Posterior cingulate gyrus (tissue), 11 donors: ENCODE measurements around the gene CAPN10.

ENCODE experiments used
- DNase-seq, 10 donors: peaks; one replicate each; pipeline versions ENCODE4 v3.0.0 to v3.0.0-alpha.2; 2020 to 2021; ENCODE audit warnings: mixed read lengths in 3 of 10
- intact Hi-C: fragments of 100-400 bp; cut with DNase I; formaldehyde crosslinking; loops from one replicate; pipeline ENCODE4 v1.15.1; 2023

The CAPN10 gene

DNA sequence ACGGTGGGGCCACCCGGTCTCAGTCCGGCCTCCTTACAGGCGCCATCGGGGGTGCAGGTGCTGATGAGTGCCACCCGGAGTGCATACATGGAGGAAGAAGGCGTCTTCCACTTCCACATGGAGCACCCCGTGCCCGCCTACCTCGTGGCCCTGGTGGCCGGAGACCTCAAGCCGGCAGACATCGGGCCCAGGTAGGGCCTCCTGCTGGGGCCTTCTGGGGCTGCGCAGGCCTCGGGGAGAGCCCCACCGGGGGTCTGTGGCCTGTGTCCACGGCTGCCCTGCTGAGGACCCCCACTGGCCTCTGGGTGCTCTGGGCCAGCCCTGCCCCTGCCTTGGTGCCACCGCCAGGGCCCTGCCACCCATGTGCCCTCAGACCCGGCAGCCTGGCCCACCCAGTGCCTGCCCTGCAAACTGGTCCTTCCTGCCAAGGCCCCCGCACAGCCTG is 13.4 kb upstream of the CAPN10 start:
- peak in 4 of 10 donors; percentile 9 to 78 (median 44) for DNase-seq

DNA sequence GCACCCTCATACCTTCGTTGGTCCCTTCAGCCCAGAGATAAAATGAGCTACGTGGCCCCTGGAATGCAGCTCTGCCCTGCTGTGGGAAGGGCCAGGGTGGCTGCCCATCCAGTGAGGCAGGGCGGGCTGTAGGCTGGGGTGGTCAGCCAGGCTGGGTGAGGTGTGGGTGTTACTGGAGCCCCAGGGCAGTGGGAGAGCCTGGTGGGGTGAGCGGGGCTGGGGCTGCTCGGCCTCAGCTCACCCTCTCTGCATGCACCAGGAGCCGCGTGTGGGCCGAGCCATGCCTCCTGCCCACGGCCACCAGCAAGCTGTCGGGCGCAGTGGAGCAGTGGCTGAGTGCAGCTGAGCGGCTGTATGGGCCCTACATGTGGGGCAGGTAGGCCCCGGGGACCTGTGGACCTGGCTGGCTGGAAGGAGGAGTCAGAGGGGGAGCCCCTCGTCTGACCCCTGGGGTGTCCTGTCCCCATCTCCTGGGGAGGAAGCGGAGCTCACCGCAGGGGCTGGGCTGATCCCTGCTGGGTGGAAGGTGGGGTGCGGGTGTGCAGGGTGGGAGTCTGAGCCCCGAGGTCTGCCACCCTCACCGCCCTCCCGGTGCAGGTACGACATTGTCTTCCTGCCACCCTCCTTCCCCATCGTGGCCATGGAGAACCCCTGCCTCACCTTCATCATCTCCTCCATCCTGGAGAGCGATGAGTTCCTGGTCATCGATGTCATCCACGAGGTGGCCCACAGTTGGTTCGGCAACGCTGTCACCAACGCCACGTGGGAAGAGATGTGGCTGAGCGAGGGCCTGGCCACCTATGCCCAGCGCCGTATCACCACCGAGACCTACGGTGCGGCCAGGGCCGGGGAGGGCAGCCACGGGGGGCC is 12.8 kb upstream of the CAPN10 start:
- intact Hi-C loops, result no loop called here
- DNase-seq, result peak in 4 of 10 donors; percentile 9 to 84 (median 76)

More for the DNA sequence above, 13.4 kb upstream of the CAPN10 start:
- intact Hi-C loops, result no loop called here

DNA sequence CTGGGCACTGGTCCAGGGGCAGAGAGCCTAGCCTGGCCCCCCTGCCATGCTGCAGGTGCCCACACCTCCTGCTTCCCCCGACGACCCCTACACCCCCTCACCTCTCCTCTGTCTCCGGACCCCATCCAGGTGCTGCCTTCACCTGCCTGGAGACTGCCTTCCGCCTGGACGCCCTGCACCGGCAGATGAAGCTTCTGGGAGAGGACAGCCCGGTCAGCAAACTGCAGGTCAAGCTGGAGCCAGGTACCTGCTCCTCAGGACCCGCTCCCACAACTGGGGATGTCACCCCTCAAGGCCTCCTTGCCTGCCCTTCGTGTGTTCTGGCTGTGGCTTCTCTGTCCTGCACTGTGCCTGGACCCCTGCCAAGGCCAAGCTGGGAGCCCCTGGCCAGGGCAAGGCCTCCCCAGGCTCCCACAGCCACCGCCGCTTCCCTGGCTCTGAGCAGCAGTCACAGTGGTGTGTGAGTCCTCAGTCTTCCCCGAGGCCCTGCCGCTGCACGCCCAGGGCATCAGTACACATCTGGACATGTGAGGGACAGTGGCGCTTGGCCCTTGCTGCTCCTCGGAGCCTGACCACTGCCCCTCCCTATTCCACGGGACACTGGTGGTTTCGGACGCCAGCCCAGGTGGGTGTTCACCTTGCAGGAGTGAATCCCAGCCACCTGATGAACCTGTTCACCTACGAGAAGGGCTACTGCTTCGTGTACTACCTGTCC is 12.0 kb upstream of the CAPN10 start:
- intact Hi-C loops, result no loop called here
- DNase-seq, result peak in 4 of 10 donors; percentile 8 to 85 (median 71)

DNA sequence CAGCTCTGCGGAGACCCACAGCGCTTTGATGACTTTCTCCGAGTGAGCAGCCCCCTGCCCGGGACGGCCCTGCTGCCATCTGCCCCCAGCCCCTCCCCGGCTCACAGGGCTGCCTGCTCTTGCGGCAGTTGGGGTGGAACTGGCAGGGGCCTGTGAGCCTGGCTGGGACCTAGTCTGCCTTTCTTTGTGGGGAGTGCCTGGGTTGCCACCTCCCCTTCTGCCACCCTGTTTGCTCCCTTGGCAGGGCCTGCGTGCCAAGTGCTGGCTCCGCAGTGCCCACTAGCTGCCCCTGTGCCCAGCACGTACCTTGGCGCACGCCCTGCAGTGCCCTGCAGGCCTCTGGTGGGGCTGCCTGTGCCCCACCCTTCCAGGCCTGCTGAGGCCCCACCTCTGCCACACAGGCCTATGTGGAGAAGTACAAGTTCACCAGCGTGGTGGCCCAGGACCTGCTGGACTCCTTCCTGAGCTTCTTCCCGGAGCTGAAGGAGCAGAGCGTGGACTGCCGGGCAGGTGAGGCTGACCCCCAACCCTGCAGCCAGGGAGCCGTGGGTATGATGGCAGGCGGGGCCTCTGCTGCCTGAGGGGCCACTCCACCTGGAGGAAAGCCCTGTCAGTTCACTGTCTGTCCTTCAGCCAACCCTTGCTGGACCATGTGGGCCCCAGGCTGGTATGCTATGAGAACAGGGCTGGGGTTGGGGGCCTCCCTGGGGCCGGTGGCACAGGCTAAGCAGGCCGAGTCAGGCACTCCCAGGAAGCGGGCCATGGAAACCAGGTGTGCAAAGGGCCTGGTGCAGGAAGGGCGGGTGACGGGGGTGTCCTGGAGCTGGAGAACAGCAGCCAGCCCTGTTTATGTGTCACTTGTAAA is 11.2 kb upstream of the CAPN10 start:
- intact Hi-C loops, result no loop called here
- DNase-seq, result peak in 3 of 10 donors; percentile 62 to 77 (median 69)

DNA sequence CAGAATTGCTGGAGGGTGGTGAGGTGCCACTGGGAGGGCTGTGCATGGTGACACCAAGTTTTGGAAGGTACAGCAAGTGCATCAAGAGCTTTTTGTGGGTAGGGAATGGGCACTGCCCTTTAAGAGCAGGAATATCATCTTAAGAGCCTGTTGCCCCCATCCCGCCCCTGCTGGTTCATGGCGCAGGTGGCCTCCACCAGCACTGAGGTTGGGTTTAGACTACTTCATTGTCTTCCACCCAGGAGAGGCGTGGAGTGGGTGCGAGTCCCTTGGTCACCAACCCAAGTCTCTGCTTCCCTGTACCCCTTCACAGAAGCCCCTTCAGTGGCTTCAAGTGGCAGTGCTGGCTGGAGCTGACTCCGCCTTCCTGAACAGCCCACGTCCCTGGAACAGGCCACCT is 10.5 kb upstream of the CAPN10 start:
- intact Hi-C loops, result no loop called here
- peak in 2 of 10 donors; percentile 41 to 50 for DNase-seq

DNA sequence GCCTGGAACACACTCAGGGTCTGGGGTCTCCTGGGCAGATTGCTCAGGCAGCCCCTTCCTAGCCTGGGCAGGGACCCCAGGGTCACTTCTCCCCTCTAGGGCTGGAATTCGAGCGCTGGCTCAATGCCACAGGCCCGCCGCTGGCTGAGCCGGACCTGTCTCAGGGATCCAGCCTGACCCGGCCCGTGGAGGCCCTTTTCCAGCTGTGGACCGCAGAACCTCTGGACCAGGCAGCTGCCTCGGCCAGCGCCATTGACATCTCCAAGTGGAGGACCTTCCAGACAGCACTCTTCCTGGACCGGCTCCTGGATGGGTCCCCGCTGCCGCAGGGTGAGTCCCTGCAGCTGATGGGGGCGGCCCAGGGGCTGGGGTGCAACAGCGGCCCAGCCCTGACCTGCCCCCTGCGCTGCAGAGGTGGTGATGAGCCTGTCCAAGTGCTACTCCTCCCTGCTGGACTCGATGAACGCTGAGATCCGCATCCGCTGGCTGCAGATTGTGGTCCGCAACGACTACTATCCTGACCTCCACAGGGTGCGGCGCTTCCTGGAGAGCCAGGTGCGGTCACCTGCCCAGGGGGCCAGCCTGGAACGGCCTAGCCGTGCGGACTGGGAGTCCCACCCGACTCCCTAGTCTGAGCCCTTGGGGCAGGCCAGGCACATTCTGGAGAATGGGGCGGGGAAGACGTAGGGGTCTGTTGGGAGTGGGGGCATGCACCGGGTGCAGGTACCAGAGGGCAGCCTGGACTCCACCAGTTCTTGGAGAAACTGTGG is 9.9 kb upstream of the CAPN10 start:
- intact Hi-C loops, result no loop called here
- peak in 3 of 10 donors; percentile 70 to 73 (median 71) for DNase-seq

DNA sequence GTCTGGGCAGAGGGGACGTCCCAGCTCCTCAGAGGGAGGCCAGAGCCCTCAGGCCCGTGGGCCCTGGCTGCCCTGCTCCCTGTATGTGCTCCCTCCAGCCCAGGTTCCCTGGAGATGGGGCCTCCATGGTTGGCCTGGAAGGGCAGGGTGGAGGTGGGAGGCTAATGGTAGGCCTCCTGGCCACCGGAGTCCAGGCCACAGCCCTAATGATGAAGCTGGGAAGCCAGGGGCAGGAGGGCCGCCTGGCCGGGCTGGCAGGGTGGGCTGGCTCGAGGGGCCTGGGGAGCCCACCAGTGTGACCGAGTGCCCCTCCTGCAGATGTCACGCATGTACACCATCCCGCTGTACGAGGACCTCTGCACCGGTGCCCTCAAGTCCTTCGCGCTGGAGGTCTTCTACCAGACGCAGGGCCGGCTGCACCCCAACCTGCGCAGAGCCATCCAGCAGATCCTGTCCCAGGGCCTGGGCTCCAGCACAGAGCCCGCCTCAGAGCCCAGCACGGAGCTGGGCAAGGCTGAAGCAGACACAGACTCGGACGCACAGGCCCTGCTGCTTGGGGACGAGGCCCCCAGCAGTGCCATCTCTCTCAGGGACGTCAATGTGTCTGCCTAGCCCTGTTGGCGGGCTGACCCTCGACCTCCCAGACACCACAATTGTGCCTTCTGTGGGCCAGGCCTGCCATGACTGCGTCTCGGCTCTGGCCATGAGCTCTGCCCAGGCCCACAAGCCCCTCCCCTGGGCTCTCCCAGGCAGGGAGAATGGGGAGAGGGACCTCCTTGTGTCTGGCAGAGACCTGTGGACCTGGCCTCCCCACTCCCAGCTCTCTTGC is 9.0 kb upstream of the CAPN10 start:
- intact Hi-C loops, result no loop called here
- peak in 3 of 10 donors; percentile 24 to 81 (median 52) for DNase-seq

DNA sequence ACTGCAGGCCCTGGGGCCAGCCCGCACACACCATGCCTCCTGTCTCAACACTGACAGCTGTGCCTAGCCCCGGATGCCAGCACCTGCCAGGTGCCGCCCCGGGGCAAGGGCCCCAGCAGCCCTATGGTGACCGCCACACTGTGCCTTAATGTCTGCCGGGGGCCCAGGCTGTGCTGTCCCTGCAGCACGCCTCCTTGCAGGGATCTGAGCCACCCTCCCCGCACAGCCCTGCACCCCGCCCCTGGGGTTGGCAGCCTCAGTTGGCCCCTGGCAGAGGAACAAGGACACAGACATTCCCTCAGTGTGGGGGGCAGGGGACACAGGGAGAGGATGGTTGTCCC is 8.5 kb upstream of the CAPN10 start:
- intact Hi-C loops, result no loop called here
- DNase-seq, result peak in 2 of 10 donors; percentile 67 to 79

DNA sequence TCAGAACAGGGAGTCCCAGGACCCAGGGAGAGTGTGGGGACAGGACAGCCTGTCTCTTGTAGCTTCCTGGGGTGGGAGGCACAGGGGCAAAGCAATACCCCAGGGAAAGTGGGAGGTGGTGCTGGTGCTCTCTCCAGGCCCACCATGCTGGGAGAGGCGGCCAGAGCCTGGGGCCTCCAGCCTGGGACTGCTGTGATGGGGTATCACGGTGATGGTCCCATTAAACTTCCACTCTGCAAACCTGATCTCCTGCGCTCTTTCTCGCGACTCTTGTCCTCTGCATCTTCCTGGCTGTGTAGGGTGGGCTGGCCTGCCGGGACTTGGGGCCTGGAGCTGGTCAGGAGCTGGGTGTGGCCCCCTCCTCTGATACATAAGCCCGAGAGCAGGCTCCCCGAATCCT is 8.0 kb upstream of the CAPN10 start:
- DNase-seq, result peak in 2 of 10 donors; percentile 58 to 77
- intact Hi-C loops, result no loop called here

DNA sequence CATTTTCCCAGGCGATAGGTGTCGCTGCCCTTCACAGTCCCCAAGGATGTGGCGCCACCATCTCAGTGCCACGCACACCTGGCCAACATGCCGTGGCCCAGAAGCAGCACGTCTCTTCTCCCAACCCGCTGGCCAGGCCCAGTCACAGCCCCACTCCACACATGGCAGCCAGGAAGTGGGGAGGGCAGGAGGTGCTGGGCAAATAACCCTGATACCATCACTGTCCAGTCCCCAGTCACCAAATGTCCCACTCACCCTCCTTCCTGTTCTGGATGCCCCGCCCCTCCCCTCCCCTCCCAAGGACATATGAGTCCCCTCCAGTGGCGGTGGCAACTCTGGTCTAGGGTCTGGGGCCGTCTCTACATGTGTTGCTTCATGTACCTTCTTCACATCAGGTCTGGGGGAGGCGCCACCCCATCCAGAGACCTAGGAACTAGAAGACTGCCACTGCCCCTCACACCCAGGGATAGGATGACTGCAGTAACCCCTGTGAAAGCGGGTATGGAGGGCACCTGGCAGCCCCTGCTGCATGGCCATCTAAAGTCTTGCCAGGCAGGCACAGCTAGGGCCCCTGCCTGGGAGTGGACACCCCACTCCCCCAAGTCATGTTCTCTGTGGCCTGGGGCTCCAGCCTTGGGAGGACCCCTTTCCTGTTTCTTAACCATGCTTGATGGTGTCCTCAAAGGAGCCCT is 7.3 kb upstream of the CAPN10 start:
- intact Hi-C loops, result no loop called here

DNA sequence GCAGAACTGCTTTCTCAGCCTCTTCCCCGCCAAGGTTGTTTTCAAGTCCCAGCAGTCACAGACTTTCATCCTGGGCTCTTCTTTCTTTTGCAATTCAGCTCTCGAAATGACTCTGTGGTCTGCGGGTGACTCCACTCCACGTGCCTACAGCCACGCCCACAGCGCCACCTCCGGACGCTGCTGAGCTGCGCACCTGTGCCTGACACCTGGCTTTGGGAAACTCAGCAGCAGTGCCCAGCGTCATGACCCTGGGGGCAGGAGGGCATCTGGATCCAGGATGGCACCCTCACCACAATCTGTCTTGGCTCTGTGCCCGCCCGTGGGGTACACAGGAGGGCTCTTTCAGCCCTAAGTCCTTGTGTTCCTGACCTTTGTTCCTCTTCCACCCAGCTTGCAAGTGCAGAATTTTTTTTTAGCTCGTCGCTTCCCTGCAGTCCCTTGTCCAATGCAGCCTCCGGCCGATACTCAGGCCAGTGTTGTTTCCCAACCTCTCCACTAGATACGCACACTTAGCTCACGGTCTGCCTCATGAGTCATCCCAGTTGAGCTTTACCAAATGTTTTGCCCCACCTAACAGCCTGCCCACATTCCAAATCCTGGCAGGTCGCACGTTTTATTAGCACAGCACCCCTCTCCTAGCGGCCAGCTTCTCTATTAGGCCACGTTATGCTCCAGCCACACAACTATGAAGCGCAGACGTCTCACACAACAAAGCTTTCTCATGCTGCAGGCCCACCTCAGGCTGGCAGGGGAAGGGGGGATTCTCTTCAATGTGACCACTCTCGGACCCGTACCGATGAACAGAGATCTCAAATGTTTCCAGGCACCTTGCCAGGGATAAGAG is 6.5 kb upstream of the CAPN10 start:
- intact Hi-C loops, result no loop called here
- DNase-seq, result peak in 3 of 10 donors; percentile 69 to 84 (median 76)

More for the DNA sequence above, 7.3 kb upstream of the CAPN10 start:
- DNase-seq, result peak in 2 of 10 donors; percentile 58 to 70

DNA sequence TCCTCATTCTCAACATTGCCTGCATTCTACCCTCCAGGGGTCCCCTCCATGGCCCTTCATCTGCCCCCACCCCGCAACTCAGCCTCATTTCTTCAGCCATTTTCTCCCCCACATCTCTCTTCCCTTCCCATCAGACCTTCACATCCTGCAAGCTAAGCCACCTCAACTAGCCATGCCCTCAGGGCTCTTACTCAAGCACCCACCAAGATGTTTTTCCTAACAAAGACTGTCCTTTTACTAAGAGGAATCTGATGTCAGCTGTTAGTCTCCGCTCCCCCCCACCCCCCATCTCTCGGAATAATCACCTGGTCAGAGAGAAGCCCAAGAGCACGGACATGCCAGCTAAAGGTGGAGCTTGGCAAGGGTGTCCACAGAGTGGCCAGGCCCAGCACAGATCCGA is 4.7 kb upstream of the CAPN10 start:
- peak in 2 of 10 donors; percentile 3 to 7 for DNase-seq
- intact Hi-C loops, result no loop called here

DNA sequence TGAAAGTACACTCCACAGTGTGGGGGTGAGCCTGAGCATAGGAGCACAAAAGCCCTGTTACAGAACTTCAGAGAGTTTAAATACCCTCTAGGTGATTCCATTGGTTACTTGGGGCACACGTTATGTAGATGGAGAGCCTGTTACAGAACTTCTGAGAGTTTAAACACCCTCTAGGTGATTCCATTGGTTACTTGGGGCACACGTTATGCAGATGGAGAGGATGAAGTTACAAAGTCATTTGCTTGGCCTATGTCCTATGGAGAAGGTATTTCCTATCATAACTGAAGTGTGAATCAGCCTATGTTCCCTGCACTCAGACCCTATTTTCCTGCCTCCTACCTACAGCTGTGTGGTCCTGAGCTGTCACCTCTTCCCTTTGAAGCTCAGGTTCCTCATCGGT is 3.8 kb upstream of the CAPN10 start:
- intact Hi-C loops, result no loop called here
- peak in 1 of 10 donors; percentile 8 for DNase-seq

DNA sequence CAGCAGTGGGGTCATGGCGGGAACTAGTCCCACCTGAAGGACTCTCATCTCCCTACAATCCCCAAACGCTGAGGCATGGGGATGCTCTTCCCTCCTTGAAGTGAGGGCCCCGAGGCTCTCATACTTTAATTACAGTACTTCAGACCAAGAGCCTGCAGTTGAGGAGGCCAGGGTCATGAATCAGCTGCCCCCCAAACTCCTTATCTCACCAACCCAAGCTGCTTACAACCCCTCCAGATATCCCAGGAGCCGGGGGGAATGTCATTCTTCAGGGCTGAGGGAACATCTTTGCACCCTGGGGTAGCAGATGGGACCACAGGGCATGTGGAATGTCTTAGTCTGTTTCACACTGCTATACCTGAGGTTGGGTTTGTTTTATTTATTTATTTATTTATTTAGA is 2.8 kb upstream of the CAPN10 start:
- intact Hi-C loops, result no loop called here
- DNase-seq, result peak in 2 of 10 donors; percentile 25 to 38

DNA sequence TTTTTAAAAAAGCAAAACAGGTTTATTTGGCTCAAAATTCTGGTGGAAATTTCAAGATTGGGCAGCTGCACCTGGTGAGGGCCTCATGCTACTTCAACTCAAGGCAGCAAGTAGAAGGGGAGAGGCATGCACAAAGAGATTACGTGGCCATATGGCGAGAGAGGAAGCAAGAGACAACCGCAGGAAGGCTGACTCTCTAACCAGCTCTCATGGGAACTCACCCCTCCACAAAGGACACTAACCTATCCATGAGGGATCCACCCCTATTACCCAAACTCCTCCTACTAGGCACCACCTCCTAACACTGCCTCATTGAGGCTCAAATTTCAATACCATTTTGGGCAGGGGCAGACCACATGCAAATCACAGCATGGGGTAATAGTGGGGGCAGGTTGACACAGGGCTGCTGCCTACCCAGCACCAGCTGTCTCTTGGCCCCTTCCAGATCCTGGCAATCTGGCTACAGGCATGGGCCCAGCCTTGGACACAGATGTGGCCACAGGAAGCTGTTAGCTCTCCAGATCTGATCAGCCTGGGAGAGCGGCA is 2.0 kb upstream of the CAPN10 start:
- intact Hi-C loops, result no loop called here
- peak in 4 of 10 donors; percentile 10 to 26 (median 24) for DNase-seq

DNA sequence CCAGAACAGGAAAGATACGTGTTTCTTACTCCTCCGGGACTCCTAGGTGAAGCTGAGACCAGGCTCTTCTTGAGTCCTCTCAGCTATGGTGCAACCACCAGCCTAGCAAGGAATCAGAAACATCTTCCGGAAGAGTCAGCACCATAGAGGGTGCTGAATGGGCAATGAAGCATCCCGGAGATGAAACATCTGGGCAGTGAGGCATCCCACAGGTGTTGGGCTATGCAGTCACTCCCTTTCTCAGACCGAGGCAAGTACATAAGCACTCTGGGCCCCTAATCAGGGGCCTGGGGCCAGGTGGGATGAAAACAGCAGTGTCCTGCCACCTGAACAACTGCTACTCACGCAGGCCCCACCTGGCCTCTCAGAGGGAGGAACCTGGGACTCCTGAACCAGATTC is 1.4 kb upstream of the CAPN10 start:
- intact Hi-C loops, result no loop called here
- DNase-seq, result peak in 3 of 10 donors; percentile 10 to 48 (median 40)

DNA sequence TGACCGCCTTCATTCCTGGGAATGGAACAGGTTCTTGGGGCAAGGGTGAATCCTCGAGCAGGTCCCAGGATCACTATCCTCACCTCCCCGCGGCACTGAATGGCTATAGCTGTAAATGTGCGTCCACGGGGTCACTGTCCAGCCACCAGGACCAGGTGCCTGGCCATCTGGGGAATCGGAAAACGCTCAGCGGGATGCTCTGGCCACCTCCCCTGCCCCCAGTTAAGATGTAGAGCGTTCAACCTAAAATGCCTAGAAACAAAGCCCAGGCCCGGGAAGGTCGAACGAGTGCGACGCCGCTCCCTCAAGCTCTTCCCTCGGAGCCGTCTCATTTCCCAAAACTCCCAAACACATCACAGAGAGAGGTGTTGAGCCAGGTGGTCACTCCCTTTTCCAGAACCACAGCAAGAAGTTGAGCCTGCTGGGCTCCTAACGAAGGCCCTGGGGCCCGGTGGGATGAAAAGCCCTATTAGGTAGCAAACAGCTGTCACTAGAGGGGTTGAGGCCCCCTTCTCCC is 795 bp upstream of the CAPN10 start:
- DNase-seq, result peak in 1 of 10 donors; percentile 41
- intact Hi-C loops, result loop anchor here (1.0 kb wide), 1 partner anchor 24 kb away; no protein-coding TSS in a partner anchor
